COLO829 (cell line): ENCODE measurements around the gene GARRE1.
A peak's percentile ranks its signal among the peaks of the same experiment; 100 is the strongest.
"Not testable (repeated sequence)": the region's sequence is repeated elsewhere in the genome, so short reads cannot be mapped to it uniquely, and the experiment has no call there.

Source experiments
- DNase-seq: peaks from one replicate; pipeline ENCODE4 v3.0.0; 2012; ENCODE audit warnings: low spot score

The GARRE1 gene, protein sequence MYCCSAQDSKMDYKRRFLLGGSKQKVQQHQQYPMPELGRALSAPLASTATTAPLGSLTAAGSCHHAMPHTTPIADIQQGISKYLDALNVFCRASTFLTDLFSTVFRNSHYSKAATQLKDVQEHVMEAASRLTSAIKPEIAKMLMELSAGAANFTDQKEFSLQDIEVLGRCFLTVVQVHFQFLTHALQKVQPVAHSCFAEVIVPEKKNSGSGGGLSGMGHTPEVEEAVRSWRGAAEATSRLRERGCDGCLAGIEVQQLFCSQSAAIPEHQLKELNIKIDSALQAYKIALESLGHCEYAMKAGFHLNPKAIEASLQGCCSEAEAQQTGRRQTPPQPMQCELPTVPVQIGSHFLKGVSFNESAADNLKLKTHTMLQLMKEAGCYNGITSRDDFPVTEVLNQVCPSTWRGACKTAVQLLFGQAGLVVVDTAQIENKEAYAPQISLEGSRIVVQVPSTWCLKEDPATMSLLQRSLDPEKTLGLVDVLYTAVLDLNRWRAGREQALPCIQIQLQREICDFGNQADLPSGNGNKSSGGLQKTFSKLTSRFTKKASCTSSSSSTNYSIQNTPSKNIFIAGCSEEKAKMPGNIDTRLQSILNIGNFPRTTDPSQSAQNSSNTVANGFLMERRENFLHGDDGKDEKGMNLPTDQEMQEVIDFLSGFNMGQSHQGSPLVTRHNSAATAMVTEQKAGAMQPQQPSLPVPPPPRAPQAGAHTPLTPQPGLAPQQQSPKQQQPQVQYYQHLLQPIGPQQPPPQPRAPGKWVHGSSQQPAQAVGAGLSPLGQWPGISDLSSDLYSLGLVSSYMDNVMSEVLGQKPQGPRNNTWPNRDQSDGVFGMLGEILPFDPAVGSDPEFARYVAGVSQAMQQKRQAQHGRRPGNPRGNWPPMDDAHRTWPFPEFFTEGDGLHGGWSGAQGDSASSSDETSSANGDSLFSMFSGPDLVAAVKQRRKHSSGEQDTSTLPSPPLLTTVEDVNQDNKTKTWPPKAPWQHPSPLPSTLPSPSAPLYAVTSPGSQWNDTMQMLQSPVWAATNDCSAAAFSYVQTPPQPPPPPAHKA (N-terminal part only)

GRCh38 chr19:34254046-34254697, at the start of gene GARRE1:
GARRE1 (plus strand) TSS chr19:34254554; CDS start chr19:34300474, 45,920 bp downstream.
- no peak for DNase-seq

- DNase-seq: not testable (repeated sequence)
Observed at GRCh38 chr19:34205324-34205723, 49.0 kb upstream of the GARRE1 start.

DNA sequence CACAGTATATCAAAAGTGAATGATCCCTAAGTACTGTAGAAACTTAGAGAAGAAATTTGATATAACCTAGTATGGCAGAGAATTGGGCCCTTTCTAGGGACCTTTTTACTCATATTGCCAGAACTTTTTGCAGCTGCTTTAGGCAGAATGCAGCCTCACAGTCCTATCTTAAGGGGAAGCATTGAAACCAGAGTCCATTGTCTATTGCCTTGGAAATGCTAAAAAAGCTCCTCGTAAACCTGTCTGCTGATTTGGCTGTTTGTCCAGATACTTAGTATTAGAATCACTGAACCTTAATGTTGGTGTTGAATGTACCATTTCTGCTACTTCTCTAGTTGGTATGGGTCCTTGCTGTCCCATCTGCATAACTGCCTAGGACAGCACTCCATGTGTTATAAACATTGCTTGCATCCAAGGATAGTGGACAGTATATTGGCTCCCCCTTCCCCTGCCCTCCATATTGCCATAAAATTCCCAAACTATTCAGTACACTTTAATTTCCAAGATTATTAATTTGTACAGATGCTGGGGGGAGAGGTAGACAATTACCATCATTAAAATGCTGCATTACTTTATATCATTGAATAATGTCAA, 46.0 kb upstream of the GARRE1 start:
- no peak for DNase-seq

GRCh38 chr19:34209726-34210125, 44.6 kb upstream of the GARRE1 start:
- no peak for DNase-seq

GRCh38 chr19:34213283-34213682, 41.1 kb upstream of the GARRE1 start:
- no peak for DNase-seq

DNA sequence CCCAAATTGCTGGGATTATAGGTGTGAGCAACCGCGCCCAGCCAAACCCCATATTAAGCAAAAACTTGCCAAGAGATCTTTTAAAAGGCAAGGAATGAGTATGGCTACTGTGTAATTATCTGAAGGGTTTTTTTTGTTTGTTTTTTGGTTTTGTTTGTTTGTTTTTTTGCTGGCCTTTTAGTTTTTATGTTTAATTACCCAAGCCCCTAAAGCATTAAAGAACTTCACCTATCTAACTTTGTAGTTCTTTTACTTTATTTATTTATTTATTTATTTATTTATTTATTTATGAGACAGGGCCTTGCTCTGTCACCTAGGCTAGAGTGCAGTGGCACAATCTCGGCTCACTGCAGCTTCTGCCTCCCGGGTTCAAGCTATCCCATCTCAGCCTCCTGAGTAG, 40.3 kb upstream of the GARRE1 start:
- no peak for DNase-seq

DNA sequence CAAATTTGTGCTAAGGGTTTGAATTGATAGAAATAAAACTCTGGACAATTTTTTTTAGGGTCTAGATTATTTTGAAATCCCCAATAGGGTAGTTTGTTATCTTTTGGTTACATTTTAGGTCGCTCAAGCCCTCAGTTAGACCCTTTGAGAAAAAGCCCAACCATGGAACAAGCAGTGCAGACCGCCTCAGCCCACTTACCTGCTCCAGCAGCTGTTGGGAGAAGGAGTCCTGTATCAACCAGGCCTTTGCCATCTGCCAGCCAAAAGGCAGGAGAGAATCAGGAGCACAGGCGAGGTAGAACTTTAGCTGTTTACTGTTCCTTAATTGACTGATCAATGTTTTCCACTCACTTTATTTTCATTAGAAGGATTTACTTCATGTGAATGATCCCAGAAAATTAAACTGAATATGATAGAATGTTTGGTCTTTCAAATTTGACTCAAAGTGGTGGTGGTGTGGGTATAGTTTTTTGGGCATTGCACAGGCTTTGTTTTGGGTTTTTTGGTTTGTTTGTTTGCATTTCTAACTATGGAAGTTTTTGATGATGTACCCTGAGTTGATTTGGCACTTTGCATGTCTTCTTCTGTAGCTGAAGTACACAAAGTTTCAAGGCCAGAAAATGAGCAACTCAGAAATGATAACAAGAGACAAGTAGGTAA, 39.2 kb upstream of the GARRE1 start:
- no peak for DNase-seq

DNA sequence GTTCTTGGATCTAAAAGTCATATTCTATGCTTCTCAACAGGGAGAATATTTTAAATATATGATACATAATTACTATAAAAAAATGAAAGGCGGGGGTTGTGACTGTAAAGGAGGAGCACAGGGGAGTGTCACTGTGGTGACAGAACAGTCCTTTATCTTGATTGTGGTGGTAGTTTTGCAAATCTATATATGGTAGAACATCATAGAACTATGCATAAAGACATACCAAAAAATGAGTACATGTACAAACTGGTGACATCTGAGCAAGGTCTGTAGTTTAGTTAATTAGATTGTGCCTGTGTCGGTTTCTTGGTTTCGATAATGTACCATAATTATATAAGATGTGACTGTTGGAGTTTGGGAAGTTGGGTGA, 38.7 kb upstream of the GARRE1 start:
- DNase-seq: no peak

DNA sequence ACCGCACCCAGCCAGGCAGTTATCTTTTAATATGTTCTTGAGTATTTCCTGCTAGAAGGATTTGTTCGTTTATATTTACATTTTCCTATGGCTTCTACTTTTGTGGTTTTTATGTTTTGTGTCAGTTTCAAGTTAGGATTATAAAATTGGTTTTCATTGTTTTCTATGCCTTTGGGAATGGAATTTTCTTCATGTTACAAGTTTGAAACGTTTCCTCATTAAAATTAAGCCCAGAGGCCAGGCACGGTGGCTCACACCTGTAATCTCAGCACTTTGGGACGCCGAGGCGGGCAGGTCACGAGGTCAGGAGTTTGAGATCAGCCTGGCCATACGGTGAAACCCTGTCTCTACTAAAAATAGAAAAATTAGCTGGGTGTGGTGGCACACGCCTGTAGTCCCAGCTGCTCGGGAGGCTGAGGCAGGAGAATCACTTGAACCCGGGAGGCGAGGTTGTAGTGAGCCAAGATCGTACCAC, 37.6 kb upstream of the GARRE1 start:
- not testable (repeated sequence) for DNase-seq

DNA sequence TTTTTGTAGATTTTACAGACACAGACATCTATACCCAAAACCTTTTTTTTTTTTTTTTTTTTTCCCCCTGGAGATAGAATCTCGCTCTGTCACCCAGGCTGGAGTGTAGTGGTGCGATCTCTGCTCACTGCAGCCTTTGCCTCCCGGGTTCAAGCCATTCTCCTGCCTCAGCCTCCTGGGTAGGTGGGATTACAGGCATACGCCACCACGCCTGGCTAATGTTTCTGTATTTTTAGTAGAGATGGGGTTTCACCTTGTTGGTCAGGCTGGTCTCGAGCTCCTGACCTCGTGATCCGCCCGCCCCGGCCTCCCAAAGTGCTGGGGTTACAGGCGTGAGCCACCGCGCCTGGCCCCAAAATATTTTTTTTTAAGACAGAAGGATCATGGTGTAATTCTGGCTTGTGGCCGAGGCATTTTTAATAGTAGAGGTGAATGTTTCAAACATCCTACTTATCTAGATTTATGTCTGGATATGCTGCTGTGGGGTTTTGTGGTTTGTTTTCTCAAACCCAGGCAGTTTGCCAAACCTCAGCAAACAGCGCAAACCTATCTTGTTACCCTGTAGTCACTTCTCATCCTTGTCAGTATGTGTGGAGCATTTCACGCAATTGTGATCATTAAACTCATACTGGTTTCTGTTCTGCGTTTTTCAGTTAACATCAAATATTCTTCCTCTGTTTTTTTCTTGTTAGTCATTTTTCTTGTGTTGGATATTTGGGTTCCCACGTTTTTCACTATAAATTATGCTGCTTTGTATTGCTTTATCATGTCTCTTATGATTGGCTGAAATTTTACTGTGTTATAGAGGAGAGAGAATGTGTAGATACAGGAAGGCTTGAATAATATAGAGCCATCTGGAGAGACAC, 36.2 kb upstream of the GARRE1 start:
- peak; percentile 57 for DNase-seq

DNA sequence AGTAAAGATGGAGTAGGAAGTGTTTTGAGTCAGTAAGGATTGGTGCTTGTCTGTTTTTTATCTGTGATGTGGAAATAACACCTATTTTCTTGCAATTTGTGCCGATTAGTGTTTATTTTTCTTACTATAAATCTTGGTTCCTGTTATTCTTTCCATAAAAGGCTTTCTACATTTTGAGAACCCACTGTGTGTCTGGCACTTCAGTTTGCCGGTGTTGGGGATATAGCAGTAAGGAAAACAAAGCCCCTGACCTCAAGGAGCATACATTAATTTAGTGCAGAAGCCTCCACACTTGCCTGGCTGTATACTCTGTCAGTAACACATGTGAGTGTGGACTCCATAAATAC, 35.6 kb upstream of the GARRE1 start:
- DNase-seq: no peak

DNA sequence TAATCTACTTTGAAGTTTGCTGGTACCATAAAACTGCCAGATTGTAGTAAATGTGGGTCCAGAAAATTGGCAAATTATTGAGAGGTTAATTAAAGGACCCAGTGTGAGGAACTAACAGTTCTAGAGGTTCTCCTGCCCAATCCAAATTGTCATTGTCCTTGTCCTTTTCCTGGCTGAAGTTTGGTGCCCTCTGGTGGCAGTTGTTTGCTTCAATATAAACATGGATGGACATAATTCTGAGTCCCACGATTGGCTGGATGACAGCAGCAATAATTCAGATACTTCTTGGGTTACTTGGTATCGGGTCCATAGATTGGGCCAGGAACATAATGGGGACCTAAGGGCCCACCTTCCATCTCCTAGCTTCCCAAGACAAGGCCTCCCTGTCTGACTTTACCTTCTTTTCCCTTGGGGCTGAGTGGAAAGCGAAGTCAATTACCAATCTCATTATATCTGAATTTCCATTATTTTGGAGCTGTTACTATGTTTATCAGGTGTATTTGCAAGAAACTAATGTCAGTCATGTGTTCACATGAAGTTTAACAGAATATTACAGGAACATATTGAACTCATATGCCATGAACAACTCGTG, 33.8 kb upstream of the GARRE1 start:
- no peak for DNase-seq

- DNase-seq: no peak
Observed at GRCh38 chr19:34222386-34222785, 32.0 kb upstream of the GARRE1 start.

DNA sequence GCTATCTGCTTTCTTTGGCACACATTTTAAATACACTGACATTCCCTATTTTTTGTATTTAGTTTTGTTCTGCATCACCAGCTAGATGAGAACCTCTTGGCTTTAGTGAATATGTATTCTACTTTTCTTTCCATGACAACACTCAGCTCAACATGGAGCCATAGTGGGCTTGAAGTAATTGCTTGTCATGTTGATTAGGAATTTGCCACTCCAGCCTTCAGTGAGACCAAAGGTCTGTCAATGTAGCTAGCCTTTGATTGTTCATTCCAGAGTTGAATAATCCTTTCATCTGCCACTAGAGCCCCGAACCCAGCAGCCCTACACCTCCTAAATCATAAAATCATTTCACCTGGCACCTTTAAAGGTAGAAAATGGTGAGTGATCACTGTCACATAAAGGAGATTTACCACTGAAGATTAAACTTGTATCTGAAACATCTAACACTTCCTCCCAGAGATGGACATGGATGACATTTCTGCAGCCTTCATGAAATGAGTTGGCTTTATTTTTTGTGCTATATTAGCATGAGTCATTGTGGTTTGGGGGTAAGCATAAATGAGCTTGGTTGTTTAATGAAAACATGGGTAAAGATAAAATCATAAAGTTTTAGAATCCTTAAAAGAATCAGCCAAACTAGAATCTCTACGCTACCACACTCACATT, 29.2 kb upstream of the GARRE1 start:
- peak; percentile 75 for DNase-seq

GRCh38 chr19:34225659-34226015, 28.7 kb upstream of the GARRE1 start:
- no peak for DNase-seq

- no peak for DNase-seq
Observed at GRCh38 chr19:34226036-34226435, 28.3 kb upstream of the GARRE1 start.

DNA sequence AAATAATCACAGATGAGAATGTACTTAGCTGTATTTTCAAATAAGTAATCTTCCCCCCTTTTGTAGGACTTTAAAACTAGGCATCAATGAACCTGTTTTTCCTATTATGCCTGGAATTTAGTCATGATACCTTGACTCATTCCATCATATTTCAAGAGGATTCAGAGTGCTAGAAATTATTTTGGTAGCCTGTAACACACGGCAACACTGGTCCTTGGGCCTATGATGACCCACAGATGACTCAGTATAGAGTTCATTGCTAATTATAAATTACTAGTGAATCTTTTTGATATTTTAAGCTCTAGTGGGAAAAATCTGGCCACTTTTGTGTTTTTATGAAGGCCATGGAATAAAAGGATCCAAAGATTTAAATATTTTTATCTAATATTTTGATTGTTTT, 26.0 kb upstream of the GARRE1 start:
- no peak for DNase-seq

GRCh38 chr19:34228762-34229161, 25.6 kb upstream of the GARRE1 start:
- no peak for DNase-seq

- DNase-seq: no peak
Observed at GRCh38 chr19:34229721-34230120, 24.6 kb upstream of the GARRE1 start.
